Epithelial cell of prostate (primary cell): ENCODE measurements around the gene ANKRD44.

Experiments used
- DNase-seq: peaks from one replicate; pipeline ENCODE4 v3.0.0-alpha.2; 2011; ENCODE audit warnings: low read depth, low spot score
- H3K27ac ChIP-seq: fragments of 450-650 bp; 2 replicates; pipeline ENCODE4 v1.5.1; 2017; ENCODE audit warnings: mild to moderate bottlenecking

ANKRD44 gene

GRCh38 chr2:197159661-197160211, 150.8 kb downstream of the ANKRD44 start:
- peak overlapping the region; percentile 7 for H3K27ac ChIP-seq
- DNase-seq = no peak

- peak overlapping the region; percentile 7 for H3K27ac ChIP-seq
- DNase-seq = no peak
Measured at GRCh38 chr2:197158591-197159550, 151.7 kb downstream of the ANKRD44 start.

- no peak for DNase-seq
- H3K27ac ChIP-seq = no peak overlapping the region
Measured at GRCh38 chr2:197157879-197158537, 152.6 kb downstream of the ANKRD44 start.

- DNase-seq = no peak
- H3K27ac ChIP-seq = no peak overlapping the region
Measured at GRCh38 chr2:197156771-197157170, 153.8 kb downstream of the ANKRD44 start.

GRCh38 chr2:197152451-197153228, 157.9 kb downstream of the ANKRD44 start:
- H3K27ac ChIP-seq = no peak overlapping the region
- DNase-seq = no peak

- no peak overlapping the region for H3K27ac ChIP-seq
- no peak for DNase-seq
Measured at GRCh38 chr2:197149546-197149945, 161.0 kb downstream of the ANKRD44 start.

GRCh38 chr2:197148401-197148800, 162.2 kb downstream of the ANKRD44 start:
- H3K27ac ChIP-seq = no peak overlapping the region

GRCh38 chr2:197147942-197148341, 162.6 kb downstream of the ANKRD44 start:
- DNase-seq = no peak
- H3K27ac ChIP-seq = no peak overlapping the region

More at GRCh38 chr2:197148401-197148800, 162.2 kb downstream of the ANKRD44 start:
- DNase-seq = no peak

GRCh38 chr2:197146995-197147394, 163.6 kb downstream of the ANKRD44 start:
- no peak overlapping the region for H3K27ac ChIP-seq
- DNase-seq = no peak

GRCh38 chr2:197145471-197146056, 165.0 kb downstream of the ANKRD44 start:
- no peak overlapping the region for H3K27ac ChIP-seq
- DNase-seq = no peak

- H3K27ac ChIP-seq = no peak overlapping the region
- DNase-seq = no peak
Measured at GRCh38 chr2:197144183-197144582, 166.4 kb downstream of the ANKRD44 start.

- H3K27ac ChIP-seq = no peak overlapping the region
Measured at GRCh38 chr2:197141702-197142473, 168.7 kb downstream of the ANKRD44 start.

GRCh38 chr2:197140045-197140444, 170.5 kb downstream of the ANKRD44 start:
- H3K27ac ChIP-seq = no peak overlapping the region
- DNase-seq = no peak

More at GRCh38 chr2:197141702-197142473, 168.7 kb downstream of the ANKRD44 start:
- DNase-seq = no peak

GRCh38 chr2:197138506-197138905, 172.1 kb downstream of the ANKRD44 start:
- DNase-seq = no peak
- no peak overlapping the region for H3K27ac ChIP-seq

- DNase-seq = no peak
- no peak overlapping the region for H3K27ac ChIP-seq
Measured at GRCh38 chr2:197137826-197138477, 172.6 kb downstream of the ANKRD44 start.

GRCh38 chr2:197137231-197137630, 173.3 kb downstream of the ANKRD44 start:
- H3K27ac ChIP-seq = no peak overlapping the region
- no peak for DNase-seq

- H3K27ac ChIP-seq = no peak overlapping the region
- DNase-seq = no peak
Measured at GRCh38 chr2:197136452-197136851, 174.1 kb downstream of the ANKRD44 start.

- DNase-seq = no peak
- H3K27ac ChIP-seq = no peak overlapping the region
Measured at GRCh38 chr2:197135806-197136205, 174.8 kb downstream of the ANKRD44 start.

GRCh38 chr2:197134206-197134605, 176.4 kb downstream of the ANKRD44 start:
- H3K27ac ChIP-seq = no peak overlapping the region
- DNase-seq = no peak
